Lower leg skin (tissue), 3 donors: Measurements from ENCODE around the gene KTI12.

Experiments used
- CTCF ChIP-seq, 3 donors: fragments of 450-650 bp; IDR thresholded peaks; one replicate each; pipeline ENCODE4 v1.5.1; 2016; ENCODE audit warnings: antibody characterized with exemption in 3 of 3, mild to moderate bottlenecking in 3 of 3, moderate library complexity in 2 of 3
- POLR2A ChIP-seq, 2 donors: fragments of 450-650 bp; IDR thresholded peaks; one replicate each; pipeline ENCODE4 v1.6.1; 2016 to 2017; ENCODE audit warnings: antibody characterized with exemption in 2 of 2, mild to moderate bottlenecking in 1 of 2, moderate library complexity in 1 of 2

GRCh38 chr1:52022133-52022532 lies 11.5 kb downstream of the KTI12 start:
- TF ChIP-seq CTCF (IDR thresholded peaks at IDR 0.05) = no peak
- TF ChIP-seq POLR2A (IDR thresholded peaks at IDR 0.05) = no peak
